Nephron (organoid): ENCODE measurements around the gene TMEM164.

Experiments used
- H3K27ac Mint-ChIP-seq, 3 experiments: 2 replicates each; pipeline ENCODE4 v1.8.0; 2020; ENCODE audit warnings: mixed read lengths in 3 of 3, mild to moderate bottlenecking in 2 of 3, moderate library complexity in 1 of 3
- H3K27me3 Mint-ChIP-seq: 2 replicates; pipeline ENCODE4 v1.8.0; 2021; ENCODE audit warnings: low read depth, mild to moderate bottlenecking, moderate library complexity, mixed read lengths
- H3K36me3 Mint-ChIP-seq: 2 replicates; pipeline ENCODE4 v1.8.0; 2020; ENCODE audit warnings: low read depth, mixed read lengths
- H3K4me1 Mint-ChIP-seq: 2 replicates; pipeline ENCODE4 v1.8.0; 2020; ENCODE audit warnings: mixed read lengths
- H3K4me3 Mint-ChIP-seq, 3 experiments: 2 replicates each; pipeline ENCODE4 v1.8.0; 2020; ENCODE audit warnings: mild to moderate bottlenecking in 3 of 3, mixed read lengths in 3 of 3, moderate library complexity in 2 of 3
- H3K9me3 Mint-ChIP-seq: 2 replicates; pipeline ENCODE4 v1.8.0; 2020; ENCODE audit warnings: mixed read lengths
- TF ChIP-seq, protein P1 (sequence below), 3 experiments: fragments of 200-600 bp; sonication (generic); IDR thresholded peaks; one replicate each; pipeline ENCODE4 v1.5.0; 2021; ENCODE audit warnings: antibody characterized with exemption in 3 of 3; ENCODE audit not compliant: unreplicated experiment in 3 of 3

TMEM164 gene

DNA sequence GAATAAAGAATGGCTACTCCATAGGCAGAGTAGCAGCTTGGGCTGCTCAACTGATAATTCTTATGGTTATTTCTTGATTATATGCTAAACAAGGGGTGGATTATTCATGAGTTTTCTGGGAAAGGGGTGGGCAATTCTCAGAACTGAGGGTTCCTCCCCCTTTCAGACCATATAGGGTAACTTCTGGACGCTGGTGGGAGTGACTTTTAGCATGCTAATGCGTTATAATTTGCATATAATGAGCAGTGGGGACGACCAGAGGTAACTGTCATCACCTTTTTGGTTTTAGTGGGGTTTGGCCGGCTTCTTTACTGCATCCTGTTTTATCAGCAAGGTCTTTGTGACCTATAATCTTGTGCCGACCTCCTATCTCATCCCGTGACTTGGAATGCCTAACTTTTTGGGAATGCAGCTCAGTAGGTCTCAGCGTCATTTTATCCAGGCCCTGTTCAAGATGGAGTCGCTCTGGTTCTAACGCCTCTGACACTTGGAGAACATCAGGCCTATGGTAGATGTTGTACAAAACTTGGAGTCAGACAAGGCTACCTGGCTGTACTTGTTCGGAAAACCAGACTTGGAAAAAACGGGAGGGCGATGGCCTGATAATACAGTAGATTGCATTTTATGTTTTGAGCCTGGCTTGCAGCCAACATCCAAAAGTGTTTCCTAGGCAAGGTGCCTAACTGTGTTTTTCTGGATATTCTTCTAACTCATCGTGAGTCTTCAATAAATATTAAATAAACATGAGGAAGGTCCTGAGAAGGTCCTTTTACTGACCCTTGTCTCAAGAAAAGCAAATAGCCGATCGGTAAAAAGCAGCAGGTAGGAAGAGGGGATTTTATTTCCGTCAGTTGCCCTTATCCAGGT is 1.8 kb upstream of the TMEM164 start:
- Mint-ChIP-seq H3K27ac (peak overlapping the region; percentile 89 to 97 (median 97)), H3K9me3 (no peaks in the 10 kb centered on the region), H3K4me3 (peak overlapping the region; percentile 91 to 93 (median 92)), H3K27me3 (no peaks in the 10 kb centered on the region), H3K36me3 (peaks cover 7% of the 10 kb centered on the region), H3K4me1 (peaks cover 44% of the 10 kb centered on the region)
- TF ChIP-seq, protein P1, sequence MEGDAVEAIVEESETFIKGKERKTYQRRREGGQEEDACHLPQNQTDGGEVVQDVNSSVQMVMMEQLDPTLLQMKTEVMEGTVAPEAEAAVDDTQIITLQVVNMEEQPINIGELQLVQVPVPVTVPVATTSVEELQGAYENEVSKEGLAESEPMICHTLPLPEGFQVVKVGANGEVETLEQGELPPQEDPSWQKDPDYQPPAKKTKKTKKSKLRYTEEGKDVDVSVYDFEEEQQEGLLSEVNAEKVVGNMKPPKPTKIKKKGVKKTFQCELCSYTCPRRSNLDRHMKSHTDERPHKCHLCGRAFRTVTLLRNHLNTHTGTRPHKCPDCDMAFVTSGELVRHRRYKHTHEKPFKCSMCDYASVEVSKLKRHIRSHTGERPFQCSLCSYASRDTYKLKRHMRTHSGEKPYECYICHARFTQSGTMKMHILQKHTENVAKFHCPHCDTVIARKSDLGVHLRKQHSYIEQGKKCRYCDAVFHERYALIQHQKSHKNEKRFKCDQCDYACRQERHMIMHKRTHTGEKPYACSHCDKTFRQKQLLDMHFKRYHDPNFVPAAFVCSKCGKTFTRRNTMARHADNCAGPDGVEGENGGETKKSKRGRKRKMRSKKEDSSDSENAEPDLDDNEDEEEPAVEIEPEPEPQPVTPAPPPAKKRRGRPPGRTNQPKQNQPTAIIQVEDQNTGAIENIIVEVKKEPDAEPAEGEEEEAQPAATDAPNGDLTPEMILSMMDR (IDR thresholded peaks at IDR 0.05; ENCODE audit: unreplicated experiment in 3 of 3) = no peak

DNA sequence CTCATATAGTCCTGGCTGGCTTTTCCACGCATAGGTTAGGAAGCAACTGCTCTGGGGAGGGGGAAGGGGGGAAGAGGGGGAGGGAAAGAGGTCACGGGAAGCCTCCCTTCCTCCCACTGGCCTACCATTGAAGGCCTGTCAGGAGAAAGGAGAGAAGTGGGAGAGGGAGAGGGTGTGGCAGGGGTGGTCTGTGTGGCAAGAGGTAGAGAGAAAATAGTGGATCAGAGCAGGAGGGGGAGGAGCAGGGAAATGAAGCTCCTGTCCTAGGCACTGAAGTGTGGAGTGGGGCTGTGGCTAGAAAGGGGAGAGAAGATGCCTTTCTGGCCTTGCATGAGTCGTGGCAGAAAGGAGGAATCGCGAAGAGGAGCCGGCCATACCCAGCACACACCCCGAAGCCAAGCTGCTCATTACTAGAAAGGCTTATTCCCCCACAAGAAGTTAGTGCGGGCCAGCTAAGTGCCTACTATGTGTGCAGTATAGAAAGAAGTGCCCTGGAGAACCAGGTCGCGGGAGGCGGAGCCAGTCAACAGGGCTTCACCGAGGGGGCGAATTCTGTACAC is 1.1 kb upstream of the TMEM164 start:
- H3K9me3 Mint-ChIP-seq = no peaks in the 10 kb centered on the region
- H3K4me1 Mint-ChIP-seq = peaks cover 51% of the 10 kb centered on the region
- no peaks in the 10 kb centered on the region for H3K27me3 Mint-ChIP-seq
- peak overlapping the region; percentile 91 to 93 (median 92) for H3K4me3 Mint-ChIP-seq
- peaks cover 9% of the 10 kb centered on the region for H3K36me3 Mint-ChIP-seq
- H3K27ac Mint-ChIP-seq = peak overlapping the region; percentile 89 to 97 (median 97)
- TF ChIP-seq, protein P1 (IDR thresholded peaks at IDR 0.05; ENCODE audit: unreplicated experiment in 3 of 3) = no peak

DNA sequence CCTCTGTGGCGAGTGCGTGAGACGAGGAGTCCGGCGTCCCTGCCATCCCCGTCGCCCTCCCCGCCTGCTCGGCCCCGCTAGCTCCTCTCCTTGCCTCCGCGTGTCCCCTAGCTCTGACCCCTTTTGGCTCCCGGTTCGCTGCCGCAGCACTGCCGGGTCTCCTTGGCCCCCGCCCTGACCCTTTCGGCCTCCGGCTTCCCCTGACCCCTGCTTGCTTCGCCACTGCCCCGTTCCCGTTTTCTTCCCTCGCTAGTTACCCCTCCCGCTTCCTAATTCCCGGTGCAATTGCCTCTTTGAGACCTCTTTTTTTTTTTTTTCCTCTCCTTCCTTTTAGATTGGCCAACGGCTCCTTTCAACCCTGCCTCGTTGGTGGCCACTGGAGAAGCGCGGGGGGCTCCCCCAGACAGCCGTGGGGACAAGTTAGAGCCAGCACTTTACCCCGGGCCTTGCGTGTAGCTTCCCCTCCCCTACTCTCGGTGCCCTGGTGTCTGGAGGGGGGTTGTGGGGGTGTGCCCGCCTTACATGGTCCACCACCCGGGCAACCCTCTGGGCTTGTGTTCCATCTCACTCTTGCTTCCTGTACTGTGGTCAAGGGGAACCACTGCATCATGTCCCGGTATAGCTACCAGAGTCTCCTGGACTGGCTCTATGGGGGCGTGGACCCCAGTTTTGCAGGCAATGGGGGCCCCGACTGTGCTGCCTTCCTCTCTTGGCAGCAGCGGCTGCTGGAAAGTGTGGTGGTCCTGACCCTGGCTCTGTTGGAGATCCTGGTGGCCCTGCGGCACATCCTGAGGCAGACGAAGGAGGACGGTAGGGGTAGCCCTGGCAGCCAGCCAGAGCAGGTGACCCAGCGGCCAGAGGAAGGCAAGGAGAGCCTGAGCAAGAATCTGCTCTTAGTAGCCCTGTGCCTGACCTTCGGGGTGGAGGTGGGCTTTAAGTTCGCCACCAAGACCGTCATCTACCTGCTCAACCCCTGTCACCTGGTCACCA is 548 bp downstream of the TMEM164 start:
- Mint-ChIP-seq H3K27ac (peak overlapping the region; percentile 79 to 95 (median 94)), H3K36me3 (peaks cover 12% of the 10 kb centered on the region), H3K27me3 (no peaks in the 10 kb centered on the region), H3K9me3 (no peaks in the 10 kb centered on the region), H3K4me3 (peak overlapping the region; percentile 92 to 95 (median 94)), H3K4me1 (peaks cover 60% of the 10 kb centered on the region)
- TF ChIP-seq, protein P1 (IDR thresholded peaks at IDR 0.05; ENCODE audit: unreplicated experiment in 3 of 3) = no peak

DNA sequence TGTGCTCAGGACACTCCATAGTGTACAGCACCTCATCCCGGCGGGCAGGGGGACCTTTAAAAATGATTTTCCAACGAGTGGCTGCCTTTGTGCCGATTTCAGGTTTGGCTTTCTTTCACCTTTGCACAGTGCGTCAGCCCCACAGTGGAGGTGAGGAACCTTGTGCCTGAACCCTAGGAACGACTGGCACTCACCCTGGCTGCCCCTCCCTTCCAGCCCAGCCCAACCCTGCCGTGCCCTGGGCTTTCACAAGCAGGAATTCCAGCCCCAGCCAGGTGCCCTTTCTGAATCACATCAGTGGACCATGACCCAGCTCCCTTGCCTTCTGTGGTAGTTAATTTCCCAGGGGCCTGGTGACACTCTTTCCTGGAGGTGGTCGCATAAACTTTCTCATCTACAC is 1.3 kb downstream of the TMEM164 start:
- peaks cover 66% of the 10 kb centered on the region for H3K4me1 Mint-ChIP-seq
- peak overlapping the region; percentile 92 to 95 (median 94) for H3K4me3 Mint-ChIP-seq
- H3K27me3 Mint-ChIP-seq = no peaks in the 10 kb centered on the region
- TF ChIP-seq, protein P1 (IDR thresholded peaks at IDR 0.05; ENCODE audit: unreplicated experiment in 3 of 3) = no peak
- H3K36me3 Mint-ChIP-seq = peaks cover 12% of the 10 kb centered on the region
- H3K27ac Mint-ChIP-seq = peak overlapping the region; percentile 21 to 94 (median 29)
- H3K9me3 Mint-ChIP-seq = no peaks in the 10 kb centered on the region

DNA sequence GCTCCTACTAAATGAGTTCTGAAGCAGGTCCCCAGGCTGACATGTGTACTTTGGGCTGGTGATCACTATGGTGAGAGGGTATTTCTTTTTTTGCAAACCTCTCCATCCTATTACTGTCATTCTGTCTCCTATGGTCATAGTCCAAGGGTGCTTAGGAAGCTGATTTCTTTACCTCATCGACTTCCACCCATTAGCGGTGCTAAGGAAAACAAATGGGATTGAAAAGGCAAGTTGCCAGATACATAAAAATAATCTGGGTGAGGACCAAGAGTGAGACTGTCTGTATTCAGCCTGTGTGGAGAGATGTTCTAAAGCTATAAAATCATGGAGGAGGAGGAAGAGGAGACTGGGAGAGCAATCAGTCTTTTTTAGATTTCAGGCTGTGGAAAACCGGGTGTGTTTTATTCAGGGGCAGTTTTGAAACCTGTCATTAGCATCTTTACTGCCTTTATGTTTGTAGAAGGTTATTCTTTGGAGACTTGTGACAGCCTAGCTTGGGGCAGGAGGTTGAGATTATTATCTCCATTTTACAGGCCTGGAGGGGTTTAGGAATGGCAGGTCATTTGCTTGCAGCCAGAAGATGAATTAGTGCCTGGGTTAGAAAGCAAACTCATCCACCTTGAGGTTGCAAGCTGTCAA is 1.9 kb downstream of the TMEM164 start:
- peak overlapping the region; percentile 21 to 94 (median 29) for H3K27ac Mint-ChIP-seq
- H3K9me3 Mint-ChIP-seq = no peaks in the 10 kb centered on the region
- peak overlapping the region; percentile 92 to 95 (median 94) for H3K4me3 Mint-ChIP-seq
- TF ChIP-seq, protein P1 (IDR thresholded peaks at IDR 0.05; ENCODE audit: unreplicated experiment in 3 of 3) = no peak
- peaks cover 13% of the 10 kb centered on the region for H3K36me3 Mint-ChIP-seq
- H3K4me1 Mint-ChIP-seq = peaks cover 70% of the 10 kb centered on the region
- H3K27me3 Mint-ChIP-seq = no peaks in the 10 kb centered on the region
